ENCODE measurements around the gene CERS6.

CERS6 gene

GRCh38 chr2:168694866-168695265, 238.8 kb downstream of the CERS6 start:
- DNase-seq (ENCODE audit: low read depth), result no peak
- no peak for TF ChIP-seq CTCF (IDR thresholded peaks at IDR 0.05; ENCODE audit: control insufficient read depth, insufficient read depth, low read depth, low read length, missing control alignments)
- no peak overlapping the region for H3K4me3 ChIP-seq (ENCODE audit: control insufficient read depth, low read depth, low read length)

GRCh38 chr2:168697668-168698121, 241.6 kb downstream of the CERS6 start:
- no peak overlapping the region for H3K4me3 ChIP-seq (ENCODE audit: control insufficient read depth, low read depth, low read length)
- no peak for DNase-seq (ENCODE audit: low read depth)
- peak; percentile 36 for TF ChIP-seq CTCF (IDR thresholded peaks at IDR 0.05; ENCODE audit: control insufficient read depth, insufficient read depth, low read depth, low read length, missing control alignments)

- no peak for TF ChIP-seq CTCF (IDR thresholded peaks at IDR 0.05; ENCODE audit: control insufficient read depth, insufficient read depth, low read depth, low read length, missing control alignments)
- H3K4me3 ChIP-seq (ENCODE audit: control insufficient read depth, low read depth, low read length), result no peak overlapping the region
- DNase-seq (ENCODE audit: low read depth), result no peak
Observed at GRCh38 chr2:168698969-168699368, 242.9 kb downstream of the CERS6 start.

GRCh38 chr2:168699844-168700417, 243.9 kb downstream of the CERS6 start:
- H3K4me3 ChIP-seq (ENCODE audit: control insufficient read depth, low read depth, low read length), result no peak overlapping the region
- no peak for TF ChIP-seq CTCF (IDR thresholded peaks at IDR 0.05; ENCODE audit: control insufficient read depth, insufficient read depth, low read depth, low read length, missing control alignments)
- DNase-seq (ENCODE audit: low read depth), result no peak

- H3K4me3 ChIP-seq (ENCODE audit: control insufficient read depth, low read depth, low read length), result no peak overlapping the region
- no peak for DNase-seq (ENCODE audit: low read depth)
- TF ChIP-seq CTCF (IDR thresholded peaks at IDR 0.05; ENCODE audit: control insufficient read depth, insufficient read depth, low read depth, low read length, missing control alignments), result no peak
Observed at GRCh38 chr2:168700615-168701245, 244.7 kb downstream of the CERS6 start.

GRCh38 chr2:168702579-168702978, 246.5 kb downstream of the CERS6 start:
- no peak for DNase-seq (ENCODE audit: low read depth)
- TF ChIP-seq CTCF (IDR thresholded peaks at IDR 0.05; ENCODE audit: control insufficient read depth, insufficient read depth, low read depth, low read length, missing control alignments), result no peak
- H3K4me3 ChIP-seq (ENCODE audit: control insufficient read depth, low read depth, low read length), result no peak overlapping the region
